GM10266 (cell line): ENCODE measurements around the gene WEE1.

ENCODE experiments used
- DNase-seq: peaks from one replicate; pipeline ENCODE4 v3.0.0; 2012; ENCODE audit errors: extremely low spot score
- CTCF ChIP-seq: IDR thresholded peaks from 2 replicates; pipeline ENCODE4 v1.5.1; 2012; ENCODE audit warnings: mild to moderate bottlenecking, low read depth; ENCODE audit not compliant: control insufficient read depth, insufficient read depth; ENCODE audit errors: missing control alignments

The WEE1 gene

GRCh38 chr11:9573052-9573774 lies at the start of gene WEE1:
TSS of gene WEE1 (plus strand) at chr11:9573670. CDS start at chr11:9573934, 264 bp downstream.
- DNase-seq: peak; percentile 98
- no peak for TF ChIP-seq CTCF

- no peak for TF ChIP-seq CTCF
- DNase-seq: no peak
Measured at GRCh38 chr11:9524001-9524400, 49.5 kb upstream of the WEE1 start.

GRCh38 chr11:9525116-9525515 lies 48.4 kb upstream of the WEE1 start:
- no peak for DNase-seq
- no peak for TF ChIP-seq CTCF

GRCh38 chr11:9527481-9528135 lies 45.9 kb upstream of the WEE1 start:
- TF ChIP-seq CTCF: no peak
- DNase-seq: no peak

GRCh38 chr11:9528136-9528501 lies 45.4 kb upstream of the WEE1 start:
- no peak for DNase-seq
- TF ChIP-seq CTCF: no peak

GRCh38 chr11:9528573-9529333 lies 44.7 kb upstream of the WEE1 start:
- TF ChIP-seq CTCF: no peak
- no peak for DNase-seq

- DNase-seq: no peak
Measured at GRCh38 chr11:9529334-9529650, 44.2 kb upstream of the WEE1 start.

More at GRCh38 chr11:9529334-9529650, 44.2 kb upstream of the WEE1 start:
- TF ChIP-seq CTCF: no peak
